ENCODE data around the gene FLVCR1. TPM values are rescaled to one million over a fixed set of nuclear protein-coding genes. Genes with fewer than 3 reads are reported as not detected.
"Not testable (repeated sequence)": the region's sequence is repeated elsewhere in the genome, so short reads cannot be mapped to it uniquely, and the experiment has no call there.

The FLVCR1 gene
- total RNA-seq, 1 donor from 2014 or later = 7.1 TPM

DNA sequence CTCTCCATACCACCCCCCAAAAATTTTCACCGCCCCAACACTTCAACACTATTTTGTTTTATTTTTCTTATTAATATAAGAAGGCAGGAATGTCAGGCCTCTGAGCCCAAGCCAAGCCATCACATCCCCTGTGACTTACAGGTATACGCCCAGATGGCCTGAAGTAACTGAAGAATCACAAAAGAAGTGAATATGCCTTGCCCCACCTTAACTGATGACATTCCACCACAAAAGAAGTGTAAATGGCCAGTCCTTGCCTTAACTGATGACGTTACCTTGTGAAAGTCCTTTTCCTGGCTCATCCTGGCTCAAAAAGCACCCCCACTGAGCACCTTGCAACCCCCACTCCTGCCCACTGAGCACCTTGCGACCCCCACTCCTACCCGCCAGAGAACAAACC, 56.0 kb downstream of the FLVCR1 start:
- DNase-seq (ENCODE audit: extremely low read depth, low read depth, low spot score) = not testable (repeated sequence)

DNA sequence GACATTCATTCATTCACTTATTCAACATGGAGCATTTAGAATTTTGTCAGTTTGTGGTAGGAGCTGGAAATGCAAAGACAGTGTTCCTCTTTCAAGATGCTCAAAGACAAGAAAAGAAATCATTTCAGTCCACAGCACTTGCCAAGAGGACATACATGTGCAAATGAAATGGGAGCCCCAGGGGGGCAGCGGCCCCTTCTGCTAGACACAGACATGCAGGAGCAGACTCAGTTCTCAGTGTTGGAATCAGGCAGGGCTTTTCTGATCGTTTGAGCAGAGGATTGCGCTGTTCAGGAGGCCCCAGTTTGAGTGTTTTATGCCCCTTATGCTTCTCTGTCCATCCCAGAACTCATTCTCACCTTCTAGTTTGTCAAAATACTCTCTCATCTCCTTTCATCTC, 56.7 kb downstream of the FLVCR1 start:
- no peak for DNase-seq (ENCODE audit: extremely low read depth, low read depth, low spot score)

DNA sequence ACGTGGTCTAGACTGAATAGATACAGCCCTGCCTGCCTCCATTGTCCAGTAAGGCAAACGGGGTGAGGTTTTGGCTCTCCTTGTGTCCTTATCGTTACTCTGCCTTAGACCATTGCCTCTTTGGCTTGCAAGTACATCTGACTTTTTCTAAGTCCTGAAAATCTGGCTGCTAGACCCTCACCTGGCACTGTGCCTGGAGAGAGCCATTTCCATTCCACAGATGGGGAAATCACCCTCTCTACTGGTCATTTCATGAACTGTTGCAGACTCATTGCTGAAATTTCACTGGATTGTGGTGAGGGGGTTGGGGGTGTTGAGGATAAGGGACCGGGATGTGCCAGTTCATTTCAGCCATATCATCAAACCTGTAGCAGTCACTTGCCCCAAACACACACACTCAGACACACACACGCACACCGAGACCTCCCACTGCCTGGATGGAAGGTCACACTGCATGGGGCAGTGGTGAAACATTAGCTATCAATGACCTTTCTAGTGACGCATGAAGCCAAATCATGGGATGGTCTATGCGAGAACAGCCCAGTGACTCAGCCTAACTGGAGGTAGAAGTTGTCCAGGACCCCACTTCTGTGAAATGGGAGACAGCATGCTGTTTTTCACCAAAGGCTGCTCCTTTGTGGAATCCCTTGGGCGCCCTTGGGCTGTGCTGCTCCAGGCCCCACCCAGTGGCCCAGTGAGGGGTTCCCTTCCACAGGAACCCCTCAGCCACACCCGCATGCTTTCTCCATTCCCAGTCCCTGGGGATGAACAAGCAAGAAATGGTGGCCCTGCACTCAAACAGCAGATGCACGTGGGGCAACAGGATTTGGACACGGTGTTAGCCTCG, 57.4 kb downstream of the FLVCR1 start:
- no peak for DNase-seq (ENCODE audit: extremely low read depth, low read depth, low spot score)

DNA sequence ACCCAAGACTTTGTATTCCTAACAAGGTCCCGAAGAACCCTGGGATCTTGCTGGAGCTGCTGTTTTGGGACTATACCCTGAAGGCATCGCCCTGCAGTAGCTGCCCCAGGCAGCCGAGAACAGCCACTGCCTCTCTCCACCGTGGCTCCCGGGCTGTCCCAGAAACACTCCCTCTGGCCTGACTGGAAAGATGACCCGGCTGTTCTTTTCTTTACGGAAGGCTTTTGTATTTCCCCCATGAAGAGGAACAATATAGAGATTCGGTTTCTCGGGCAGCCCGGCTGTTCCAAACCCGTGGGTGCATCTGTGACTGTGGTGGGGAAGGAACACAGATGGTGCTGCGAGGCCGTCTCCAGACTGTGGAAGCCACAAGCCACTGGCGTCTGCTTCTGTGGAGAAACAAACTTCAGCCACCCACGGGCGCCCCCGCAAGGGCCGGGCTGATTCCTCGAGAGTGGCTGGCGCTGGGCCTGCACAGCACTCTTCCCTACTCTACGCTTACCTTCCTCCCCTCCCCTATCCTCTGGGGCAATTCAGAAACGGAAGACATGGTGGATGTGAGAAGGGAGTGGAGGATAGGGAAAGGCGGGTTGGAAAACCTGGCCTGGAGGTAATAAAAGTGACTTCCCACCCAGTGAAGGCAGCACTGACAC, 58.5 kb downstream of the FLVCR1 start:
- DNase-seq (ENCODE audit: extremely low read depth, low read depth, low spot score) = no peak

DNA sequence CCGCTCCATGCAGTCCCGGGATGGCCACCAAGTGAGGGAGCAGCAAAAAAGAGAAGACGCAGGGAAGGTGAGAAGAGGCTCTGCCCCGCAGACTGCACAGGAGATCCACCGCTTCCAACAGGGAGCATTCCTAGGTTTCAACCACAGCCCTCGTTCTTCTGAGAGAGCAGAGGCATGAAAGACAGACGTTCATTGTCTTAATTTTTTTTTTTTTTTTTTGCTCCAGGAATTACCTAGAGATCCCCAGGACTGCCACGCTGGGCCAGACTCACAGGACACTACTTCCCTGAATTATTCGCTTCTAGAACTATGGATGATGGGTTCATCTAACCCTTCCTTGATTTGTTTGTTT, 59.0 kb downstream of the FLVCR1 start:
- no peak for DNase-seq (ENCODE audit: extremely low read depth, low read depth, low spot score)

DNA sequence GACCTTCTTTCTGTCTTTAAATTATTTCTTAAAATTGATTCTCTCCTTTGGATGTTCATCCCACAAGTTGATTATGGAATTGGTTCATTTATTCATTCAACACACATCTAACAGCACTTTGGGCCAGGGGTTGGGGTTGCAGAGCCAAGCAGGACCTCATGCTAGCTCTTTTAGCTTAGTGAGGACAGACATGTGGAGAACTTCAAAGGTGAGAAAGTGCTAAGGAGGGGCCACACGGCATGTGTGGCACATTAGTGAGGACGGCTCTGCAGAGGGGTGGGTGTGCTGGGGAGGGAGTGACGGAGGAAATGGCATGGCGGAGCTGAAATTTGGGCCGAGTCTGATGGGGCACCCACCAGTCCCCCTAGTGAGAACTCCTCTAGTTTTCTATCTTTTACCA, 59.8 kb downstream of the FLVCR1 start:
- DNase-seq (ENCODE audit: extremely low read depth, low read depth, low spot score) = no peak

DNA sequence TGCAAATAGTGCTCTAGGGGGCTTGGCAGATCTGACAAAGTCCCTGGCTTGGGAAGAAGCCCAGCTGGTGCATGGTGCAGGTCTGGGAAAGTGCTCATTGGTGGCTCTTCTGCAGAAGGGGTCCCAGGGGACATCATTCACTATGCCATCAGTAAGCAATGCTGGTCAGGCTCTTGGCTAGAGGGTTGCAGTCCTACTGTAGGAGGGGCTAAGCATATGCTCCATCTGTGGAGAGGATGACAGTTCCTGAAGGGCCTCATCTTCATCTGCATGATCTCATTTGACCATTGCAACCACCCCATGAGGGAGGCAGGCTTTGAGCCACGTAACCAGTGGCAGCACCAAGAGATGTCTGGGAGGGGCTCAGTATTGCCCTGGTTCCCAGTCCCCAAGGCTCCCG, 60.7 kb downstream of the FLVCR1 start:
- DNase-seq (ENCODE audit: extremely low read depth, low read depth, low spot score) = no peak

DNA sequence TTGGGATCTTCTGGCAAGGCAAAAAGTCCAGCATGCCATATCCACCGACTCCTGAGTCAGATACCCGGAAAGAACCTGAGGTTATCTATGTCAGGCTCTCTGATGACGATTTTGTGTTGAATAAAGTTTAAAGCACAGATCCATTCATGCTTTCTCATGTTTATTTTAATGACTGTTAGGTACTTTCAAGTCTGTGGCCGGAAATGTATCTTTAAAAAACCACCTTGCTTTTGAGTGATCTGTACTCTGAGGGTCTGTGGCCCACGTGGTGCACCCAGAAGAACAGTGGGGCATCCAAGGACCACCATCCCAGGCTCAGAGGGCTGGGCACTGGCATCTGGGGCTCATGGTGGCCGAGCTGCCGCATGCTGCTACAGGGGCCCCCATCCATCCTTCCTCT, 62.2 kb downstream of the FLVCR1 start:
- no peak for DNase-seq (ENCODE audit: extremely low read depth, low read depth, low spot score)

DNA sequence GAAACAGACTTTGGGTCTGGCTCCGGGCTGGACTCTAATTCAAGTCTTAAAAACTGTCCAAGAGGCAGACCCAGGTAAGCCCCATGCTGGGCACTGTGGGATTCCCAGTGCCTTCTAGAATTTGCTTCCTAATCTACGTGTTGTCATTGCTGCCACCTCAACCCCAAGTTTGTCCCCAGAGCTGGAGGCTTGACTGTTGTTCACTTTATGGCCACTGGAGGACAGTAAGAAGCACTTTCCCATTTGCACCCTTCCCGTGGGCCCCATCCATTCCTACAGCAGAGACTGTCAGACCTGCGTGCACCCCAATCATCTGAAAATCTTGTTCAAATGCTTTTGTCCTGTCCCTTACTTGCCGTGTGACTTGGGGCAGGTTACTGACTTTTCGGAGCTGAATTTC, 62.8 kb downstream of the FLVCR1 start:
- no peak for DNase-seq (ENCODE audit: extremely low read depth, low read depth, low spot score)

DNA sequence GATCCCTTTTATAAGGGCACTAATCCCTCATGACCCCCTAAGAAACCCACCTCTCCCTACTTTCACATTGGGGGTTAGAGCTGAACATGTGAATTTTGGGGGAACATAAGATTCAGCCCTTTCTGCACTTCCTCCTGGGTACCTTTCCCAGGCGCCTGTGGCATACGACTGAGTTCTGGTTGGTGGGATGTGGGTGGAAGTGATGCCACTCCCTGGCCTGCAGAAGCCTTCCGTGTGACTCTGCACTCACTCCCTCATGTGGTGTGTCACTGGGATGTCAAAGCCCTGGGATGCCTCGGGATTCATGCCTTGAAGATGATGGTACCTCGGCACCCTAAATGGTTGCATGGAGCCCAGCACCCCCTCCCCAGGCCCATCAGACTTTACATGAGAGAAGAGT, 63.9 kb downstream of the FLVCR1 start:
- no peak for DNase-seq (ENCODE audit: extremely low read depth, low read depth, low spot score)

DNA sequence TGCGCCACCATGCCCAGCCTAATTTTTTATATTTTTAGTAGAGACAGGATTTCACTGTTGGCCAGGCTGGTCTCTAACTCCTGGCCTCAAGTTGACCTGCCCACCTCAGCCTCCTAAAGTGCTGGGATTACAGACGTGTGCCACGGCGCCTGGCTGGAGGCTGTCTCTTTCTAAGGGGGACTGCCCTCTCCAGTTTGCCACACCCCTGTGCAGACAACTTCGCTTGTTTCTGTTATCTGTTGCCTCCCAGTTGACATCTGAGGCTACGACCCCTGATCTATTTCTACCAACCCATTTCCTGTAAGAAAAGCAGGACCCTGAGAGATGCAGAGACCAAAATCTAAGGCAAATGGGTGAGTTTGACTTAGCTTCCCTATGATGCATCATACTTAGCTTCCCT, 68.3 kb downstream of the FLVCR1 start:
- no peak for DNase-seq (ENCODE audit: extremely low read depth, low read depth, low spot score)

DNA sequence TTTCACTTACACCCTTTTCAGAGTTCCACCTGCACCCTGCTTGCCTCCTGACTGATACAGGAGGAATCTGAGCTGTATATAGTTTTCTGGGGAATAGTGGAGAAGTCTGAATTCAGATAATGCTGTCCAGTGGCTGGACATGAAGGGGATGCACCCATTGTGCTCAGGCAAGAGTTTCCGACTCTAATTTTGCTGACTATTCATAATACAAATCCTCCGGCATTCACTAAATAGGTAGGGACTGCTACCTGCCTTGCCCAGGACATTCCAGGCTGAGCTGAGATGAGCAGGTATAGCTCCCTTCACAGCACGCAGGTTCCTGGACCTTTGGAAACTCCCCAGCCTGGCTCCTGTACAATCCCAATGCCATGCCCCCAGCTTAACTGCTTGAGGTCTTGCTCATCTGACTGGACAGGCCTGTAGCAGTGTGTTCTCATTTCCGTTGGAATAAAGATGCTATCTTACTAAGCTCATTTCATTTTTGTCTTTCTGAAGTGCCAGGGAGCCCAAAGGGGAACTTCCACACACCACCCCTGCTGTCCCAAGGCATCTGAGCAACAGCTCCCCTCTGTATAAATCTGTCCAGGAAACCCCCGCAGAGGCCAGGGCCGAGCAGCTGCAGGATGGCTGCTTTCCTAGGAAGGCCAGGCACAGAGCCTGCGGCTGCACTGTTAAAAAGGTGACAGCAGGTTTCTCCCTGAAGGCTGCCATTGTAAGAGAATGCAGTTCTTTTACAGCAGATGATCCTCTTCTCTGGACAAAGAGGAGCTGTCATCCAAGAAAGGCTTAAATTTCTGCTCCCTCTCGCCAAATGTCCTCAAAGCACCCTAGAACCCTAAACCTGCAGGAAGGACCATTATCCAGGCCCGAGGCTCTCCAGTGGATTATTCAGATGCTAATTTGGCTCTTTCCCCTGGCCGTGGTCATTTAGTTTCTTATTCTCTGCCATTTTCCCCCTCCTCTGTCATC, 70.5 kb downstream of the FLVCR1 start:
- DNase-seq (ENCODE audit: extremely low read depth, low read depth, low spot score) = no peak

DNA sequence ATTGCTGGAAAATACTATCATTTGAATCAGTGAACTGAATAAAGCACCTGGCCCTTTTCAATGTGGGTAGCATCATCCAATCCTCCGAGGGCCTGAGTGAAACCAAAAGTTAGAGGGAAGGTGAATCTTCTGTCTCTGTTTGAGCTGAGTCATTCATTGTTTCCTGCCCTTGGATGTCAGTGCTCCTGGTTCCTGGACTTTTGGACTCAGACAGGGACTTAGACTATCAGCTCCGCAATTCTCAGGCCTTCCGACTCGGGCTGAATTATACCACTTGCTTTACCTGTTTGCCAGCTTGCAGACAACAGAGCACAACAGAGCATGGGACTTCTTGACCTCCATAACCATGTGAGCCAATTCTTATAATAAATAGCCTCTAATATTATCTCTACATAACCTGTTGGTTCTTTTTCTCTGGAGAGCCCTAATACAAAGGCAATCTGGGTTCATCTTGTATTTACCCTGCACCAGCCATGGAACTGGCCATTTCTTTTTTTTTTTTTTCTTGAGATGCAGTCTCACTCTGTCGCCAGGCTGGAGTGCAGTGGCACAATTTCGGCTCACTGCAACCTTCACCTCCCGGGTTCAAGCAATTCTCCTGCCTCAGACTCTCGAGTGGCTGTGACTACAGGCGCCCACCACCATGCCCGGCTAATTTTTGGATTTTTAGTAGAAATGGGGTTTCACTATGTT, 73.1 kb downstream of the FLVCR1 start:
- DNase-seq (ENCODE audit: extremely low read depth, low read depth, low spot score) = no peak

DNA sequence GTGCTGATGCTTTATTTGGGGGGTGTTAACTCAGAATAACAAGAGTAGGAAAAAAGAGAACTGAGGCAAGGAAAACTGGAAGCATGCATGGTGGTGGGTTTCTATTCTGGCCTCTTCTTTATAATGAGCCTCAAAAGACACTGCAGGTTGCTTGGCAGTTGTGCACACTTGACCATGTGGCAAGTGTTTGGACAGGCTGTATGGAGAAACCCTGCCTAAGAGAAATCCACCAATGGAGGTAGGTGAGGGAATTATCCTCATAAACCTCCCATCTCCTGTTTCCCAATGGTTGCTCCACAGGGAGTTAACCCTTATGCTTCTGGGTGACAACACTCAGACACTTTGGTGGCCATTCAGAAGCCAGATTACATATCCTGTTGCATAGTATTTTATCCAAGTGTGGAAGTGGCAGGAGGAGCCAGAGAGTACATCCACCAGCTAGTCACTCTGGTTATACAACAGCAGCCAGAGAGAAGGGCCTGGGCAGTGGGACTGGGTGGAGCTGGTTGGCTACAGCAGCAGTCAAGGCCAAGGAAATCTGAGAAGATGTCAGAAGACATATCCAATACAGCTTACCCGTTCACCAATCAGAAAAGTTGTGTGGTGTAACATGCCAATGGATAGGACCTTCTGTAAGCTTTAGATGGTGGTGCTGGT, 75.9 kb downstream of the FLVCR1 start:
- no peak for DNase-seq (ENCODE audit: extremely low read depth, low read depth, low spot score)

DNA sequence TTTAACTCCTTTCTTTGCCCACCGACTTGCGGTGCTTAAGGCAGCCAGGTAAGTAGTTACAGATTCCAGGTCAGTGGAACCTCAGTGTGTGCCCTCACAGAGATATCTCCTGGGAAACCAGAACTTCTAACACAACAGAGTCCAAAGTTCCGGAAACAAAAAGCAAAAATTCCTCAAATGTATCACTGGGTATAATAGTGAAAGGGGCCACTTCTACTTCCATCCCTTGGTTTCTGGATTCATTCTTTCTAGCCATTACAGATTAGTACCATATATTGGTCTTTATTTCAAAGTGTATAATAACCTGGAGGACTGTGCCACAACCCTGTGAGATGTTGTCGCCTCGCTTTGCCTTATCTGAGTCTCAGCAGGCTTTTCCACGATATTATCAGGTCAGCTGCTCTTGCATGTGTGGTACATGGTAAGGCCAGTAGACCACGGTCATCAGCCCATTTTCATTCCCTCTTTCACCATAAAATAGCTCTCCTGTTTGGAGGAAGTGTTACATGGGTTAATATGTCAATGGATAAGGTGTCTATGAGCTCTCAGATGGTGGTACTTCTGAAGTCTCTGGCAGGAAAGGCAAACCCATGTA, 77.4 kb downstream of the FLVCR1 start:
- DNase-seq (ENCODE audit: extremely low read depth, low read depth, low spot score) = no peak

DNA sequence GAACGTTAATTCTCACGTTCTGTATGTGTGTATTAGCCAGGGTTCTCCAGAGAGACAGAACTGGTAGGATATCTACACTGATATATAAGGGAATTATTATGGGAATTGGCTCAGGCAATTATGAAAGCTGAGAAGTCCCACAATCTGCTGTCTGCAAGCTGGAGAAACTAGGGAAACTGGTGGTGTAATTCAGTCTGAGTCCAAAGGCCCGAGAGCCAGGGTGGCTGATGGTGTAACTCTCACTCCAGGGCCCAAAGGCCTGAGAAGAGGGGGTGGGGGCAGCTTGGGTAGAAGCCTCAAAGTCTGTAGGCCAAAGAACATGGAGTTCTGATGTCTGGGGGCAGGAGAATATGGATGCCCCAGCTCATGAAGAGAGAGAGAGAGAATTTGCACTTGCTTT, 79.0 kb downstream of the FLVCR1 start:
- no peak for DNase-seq (ENCODE audit: extremely low read depth, low read depth, low spot score)

DNA sequence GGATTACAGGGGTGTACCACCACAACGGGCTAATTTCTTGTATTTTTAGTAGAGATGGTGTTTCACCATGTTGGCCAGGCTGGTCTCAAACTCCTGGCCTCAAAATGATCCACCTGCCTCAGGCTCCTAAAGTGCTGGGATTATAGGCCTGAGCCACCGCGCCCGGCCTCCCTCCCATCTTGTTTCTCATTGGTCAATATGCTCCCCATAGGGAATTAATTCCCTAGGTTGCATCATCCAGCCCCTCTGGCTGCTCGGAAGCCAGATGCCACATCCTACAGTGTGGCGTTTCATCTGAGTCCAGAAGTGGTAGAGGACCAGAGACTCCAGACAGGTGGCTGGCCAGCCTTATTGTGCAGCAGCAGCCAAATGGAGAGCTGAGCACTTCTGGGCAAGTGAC, 80.8 kb downstream of the FLVCR1 start:
- DNase-seq (ENCODE audit: extremely low read depth, low read depth, low spot score) = no peak

DNA sequence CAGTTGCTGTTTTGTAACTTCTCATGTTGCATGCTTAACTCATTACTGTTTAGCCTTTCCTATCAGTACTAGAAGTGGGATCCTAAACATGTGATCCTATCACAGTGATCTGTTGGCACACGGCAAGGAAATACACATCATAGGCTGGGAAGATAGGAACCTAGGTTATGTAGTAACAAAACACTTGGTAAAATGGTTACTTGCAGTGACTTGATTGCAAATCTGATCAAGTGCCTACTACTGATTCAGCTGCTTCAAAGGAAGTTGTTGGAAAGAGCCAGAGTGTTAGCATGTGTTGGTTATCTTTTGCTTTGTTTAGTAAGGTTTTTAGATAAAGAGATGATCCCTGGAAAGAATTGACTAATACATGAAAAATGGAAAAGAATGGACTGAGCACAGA, 83.4 kb downstream of the FLVCR1 start:
- DNase-seq (ENCODE audit: extremely low read depth, low read depth, low spot score) = no peak

DNA sequence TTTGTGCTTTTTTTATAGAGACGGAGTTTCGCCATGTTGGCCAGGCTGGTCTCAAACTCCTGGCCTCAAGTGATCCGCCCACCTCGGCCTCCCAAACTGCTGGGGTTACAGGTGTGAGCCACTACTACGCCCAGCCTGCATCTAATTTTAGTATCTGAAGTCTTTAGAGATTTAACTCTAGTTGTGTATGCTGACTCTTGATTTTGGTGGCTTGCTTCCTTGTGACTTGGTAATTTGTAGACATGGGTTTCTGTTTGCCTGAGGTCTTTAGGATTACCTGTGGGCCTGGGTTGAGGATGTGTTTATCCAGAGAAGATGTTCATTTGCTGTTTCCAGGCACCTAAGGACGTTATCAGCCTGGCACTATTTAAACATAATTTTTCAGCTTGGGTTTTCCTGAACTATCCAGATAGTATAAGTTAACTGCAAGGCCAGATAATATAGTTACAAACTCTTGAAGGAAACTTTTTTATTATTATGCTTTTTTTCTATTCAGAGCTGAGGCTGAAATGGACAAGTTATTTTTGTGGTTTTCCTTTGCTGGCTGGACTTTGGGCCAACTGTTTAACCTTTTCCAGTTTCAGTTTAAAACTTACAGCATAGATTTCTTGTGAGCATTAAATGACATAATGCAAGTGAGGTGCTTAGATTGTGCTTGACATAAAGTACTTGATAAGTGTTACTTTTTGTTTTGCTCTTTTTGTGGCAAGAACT, 84.8 kb downstream of the FLVCR1 start:
- no peak for DNase-seq (ENCODE audit: extremely low read depth, low read depth, low spot score)
